ENCODE data around the gene LONRF2. TPM values are rescaled to one million over a fixed set of nuclear protein-coding genes. Genes with fewer than 3 reads are reported as not detected.

Gene LONRF2
- total and polyA plus RNA-seq, 2 of the 4 experiments (the other 2 are of a cell fraction) = 0.19 to 0.54 TPM

DNA sequence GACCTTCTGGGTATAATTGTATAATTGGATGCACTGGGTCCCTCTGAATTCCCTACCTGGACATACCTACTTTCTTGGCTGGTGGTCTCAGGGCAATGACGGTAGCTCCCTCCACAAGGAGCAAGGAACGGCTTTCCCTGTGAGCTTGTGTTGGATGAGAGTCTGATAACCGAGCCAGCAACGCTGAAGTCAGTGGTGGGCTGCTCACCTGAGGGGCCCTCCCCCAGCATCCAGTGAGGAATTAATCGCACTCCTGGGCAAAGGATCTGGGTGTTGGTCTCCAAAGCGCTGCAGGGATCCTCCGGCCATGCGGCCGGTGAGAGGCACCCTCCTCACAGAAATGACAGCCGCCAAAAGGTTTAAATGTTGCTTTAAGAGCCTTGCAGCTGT is 47.1 kb downstream of the LONRF2 start:
- Histone ChIP-seq H3K18ac (ENCODE audit: low read depth, low read length) (no peak overlapping the region), H2BK15ac (ENCODE audit: low read depth, low read length) (no peak overlapping the region), H2AK9ac (replicated peaks; ENCODE audit: low read depth, low read length, poor library complexity) (no peak overlapping the region), H3K56ac (ENCODE audit: extremely low read depth, insufficient read depth, low read length) (no peak overlapping the region), H3K9me3 (ENCODE audit: control insufficient read depth, insufficient read depth, low read length) (peaks cover 4% of the 10 kb centered on the region; the same call in 1 of the 2 replicates), H4K91ac (ENCODE audit: insufficient read depth, low read depth, low read length) (no peak overlapping the region), H2AK5ac (ENCODE audit: low read depth, low read length) (no peak overlapping the region), H3K4me3 (ENCODE audit: insufficient read depth, low read depth, low read length) (no peak overlapping the region), H3K9me1 (ENCODE audit: insufficient read depth, low read length) (no peaks in the 10 kb centered on the region), H2BK120ac (ENCODE audit: low read depth, low read length) (no peak overlapping the region), H3K27ac (ENCODE audit: insufficient read depth, low read length) (no peak overlapping the region), H3K4ac (ENCODE audit: low read depth, low read length) (no peak overlapping the region), H3K4me2 (ENCODE audit: low read depth, low read length) (no peak overlapping the region), H2BK20ac (ENCODE audit: low read depth, low read length) (no peak overlapping the region), H4K20me1 (ENCODE audit: insufficient read depth, low read length) (no peaks in the 10 kb centered on the region), H3K9ac (ENCODE audit: low read depth, low read length) (no peak overlapping the region), H4K8ac (ENCODE audit: low read depth in 2 of 2, low read length in 2 of 2) (no peak overlapping the region), H3K4me1 (ENCODE audit: control insufficient read depth, insufficient read depth, low read length) (no peaks in the 10 kb centered on the region), H3K27me3 (ENCODE audit: control insufficient read depth, insufficient read depth, low read length) (peaks cover 16% of the 10 kb centered on the region), H2BK5ac (ENCODE audit: low read depth, low read length, poor library complexity, severe bottlenecking) (no peak overlapping the region), H3K79me1 (ENCODE audit: low read depth in 1 of 2, low read length in 2 of 2) (no peaks in the 10 kb centered on the region), H4K5ac (ENCODE audit: low read depth, low read length) (no peak overlapping the region), H3K36me3 (ENCODE audit: control insufficient read depth, insufficient read depth, low read length) (no peaks in the 10 kb centered on the region), H3K23ac (ENCODE audit: low read depth, low read length) (no peak overlapping the region), H3K14ac (replicated peaks; ENCODE audit: low read depth, low read length) (no peak overlapping the region), H2AFZ (replicated peaks; ENCODE audit: low read length, poor library complexity) (no peak overlapping the region)
- intact Hi-C loops (cut with micrococcal nuclease) (no loop called here), dilution Hi-C loops (cut with HindIII; ENCODE audit: low sequenced_read_pairs, unreplicated experiment) (no loop called here), in situ Hi-C loops (cut with MboI; ENCODE audit: low sequenced_read_pairs) (no loop called here)
- 80% methylated on average over 2 of the region's 10 CpGs; no CpG with 5 or more reads in 1 of the 2 experiments for WGBS, 2 experiments (ENCODE audit: extremely low coverage in 2 of 2, insufficient read length in 1 of 2)
- TF ChIP-seq CEBPB (IDR thresholded peaks at IDR 0.05; ENCODE audit: low read depth, low read length) = no peak
- TF ChIP-seq CHD1 (IDR thresholded peaks at IDR 0.05; ENCODE audit: low read depth, low read length) = no peak
- no peak for TF ChIP-seq MAZ (IDR thresholded peaks at IDR 0.05; ENCODE audit: borderline replicate concordance, low read depth, low read length)
- TF ChIP-seq MAFK (IDR thresholded peaks at IDR 0.05; ENCODE audit: low read depth, low read length) = no peak
- ChIA-PET CTCF (interaction anchor here (0.6 kb wide), 1 partner anchor 568 kb away, joined by 3 read pairs; no protein-coding TSS in a partner anchor), POLR2A (ENCODE audit: unreplicated experiment) (no interaction called here)
- BruUV-seq (replicated peaks) = no TSS peak
- ATAC-seq (ENCODE audit: low read depth) (no peak), DNase-seq (no peak)

Data from IMR-90 (cell line).